H7 (cell line): ENCODE measurements around the gene TICAM1. TPM values are rescaled to one million over a fixed set of nuclear protein-coding genes. Genes with fewer than 3 reads are reported as not detected.
A peak's percentile ranks its signal among the peaks of the same experiment; 100 is the strongest.
"Not testable (repeated sequence)": the region's sequence is repeated elsewhere in the genome, so short reads cannot be mapped to it uniquely, and the experiment has no call there.

Experiments
- DNase-seq: peaks from one replicate; pipeline ENCODE4 v3.0.0; 2012
- H3K27me3 ChIP-seq: 2 replicates; pipeline ENCODE4 v1.6.0; 2011; ENCODE audit warnings: mild to moderate bottlenecking, low read length; ENCODE audit not compliant: control insufficient read depth, insufficient read depth
- H3K36me3 ChIP-seq: replicated peaks from 2 replicates; pipeline ENCODE4 v1.5.1; 2011; ENCODE audit warnings: low read length; ENCODE audit not compliant: control insufficient read depth, insufficient read depth
- H3K4me3 ChIP-seq: 2 replicates; pipeline ENCODE4 v1.5.1; 2011; ENCODE audit warnings: low read depth, mild to moderate bottlenecking, control low read depth, low read length, moderate library complexity; ENCODE audit not compliant: insufficient read depth
- total RNA-seq: library from RNA; depleted of rRNA; stranded (reverse); fragments of >200 nt; shearing (Covaris generic); gene quantifications from 2 replicates; pipeline ENCODE4 v1.2.3, GENCODE V29; 2014

The TICAM1 gene
- total RNA-seq, 1 experiment from 2014 or later: 0.17 TPM

- Histone ChIP-seq H3K27me3 (no peaks in the 10 kb centered on the region), H3K4me3 (no peak overlapping the region), H3K36me3 (no peaks in the 10 kb centered on the region)
- no peak for DNase-seq
Measured at GRCh38 chr19:4823577-4823976, 7.9 kb downstream of the TICAM1 start.

- H3K4me3 ChIP-seq, DNase-seq, H3K27me3 ChIP-seq, H3K36me3 ChIP-seq: not testable (repeated sequence)
Measured at GRCh38 chr19:4822354-4822753, 9.2 kb downstream of the TICAM1 start.

- H3K36me3 ChIP-seq: no peaks in the 10 kb centered on the region
- peaks cover 2% of the 10 kb centered on the region; the same call in 1 of the 2 replicates for H3K27me3 ChIP-seq
- DNase-seq: no peak
- no peak overlapping the region for H3K4me3 ChIP-seq
Measured at GRCh38 chr19:4821265-4821664, 10.2 kb downstream of the TICAM1 start.

- H3K4me3 ChIP-seq: no peak overlapping the region
- no peaks in the 10 kb centered on the region for H3K36me3 ChIP-seq
- peaks cover 2% of the 10 kb centered on the region; the same call in 1 of the 2 replicates for H3K27me3 ChIP-seq
- peak; percentile 56 for DNase-seq
Measured at GRCh38 chr19:4817467-4818277, 13.8 kb downstream of the TICAM1 start.

GRCh38 chr19:4816950-4817278, 14.6 kb downstream of the TICAM1 start:
- Histone ChIP-seq H3K27me3 (peaks cover 2% of the 10 kb centered on the region; the same call in 1 of the 2 replicates), H3K4me3 (no peak overlapping the region), H3K36me3 (no peaks in the 10 kb centered on the region)
- DNase-seq: peak; percentile 51

GRCh38 chr19:4816202-4816949, 15.1 kb downstream of the TICAM1 start:
- DNase-seq: peak; percentile 52
- Histone ChIP-seq H3K27me3 (peaks cover 2% of the 10 kb centered on the region; the same call in 1 of the 2 replicates), H3K36me3 (no peaks in the 10 kb centered on the region), H3K4me3 (no peak overlapping the region)

- Histone ChIP-seq H3K27me3 (peaks cover 2% of the 10 kb centered on the region; the same call in 1 of the 2 replicates), H3K4me3 (no peak overlapping the region), H3K36me3 (no peaks in the 10 kb centered on the region)
- peak; percentile 98 for DNase-seq
Measured at GRCh38 chr19:4815426-4816201, 15.9 kb downstream of the TICAM1 start.

- no peak for DNase-seq
- Histone ChIP-seq H3K4me3 (no peak overlapping the region), H3K36me3 (no peaks in the 10 kb centered on the region), H3K27me3 (peaks cover 2% of the 10 kb centered on the region; the same call in 1 of the 2 replicates)
Measured at GRCh38 chr19:4814625-4815425, 16.7 kb downstream of the TICAM1 start.

GRCh38 chr19:4811328-4812131, 20.0 kb downstream of the TICAM1 start:
- peak; percentile 93 for DNase-seq

GRCh38 chr19:4807188-4807587, 24.3 kb downstream of the TICAM1 start:
- no peaks in the 10 kb centered on the region for H3K36me3 ChIP-seq
- no peak for DNase-seq
- no peaks in the 10 kb centered on the region for H3K27me3 ChIP-seq
- H3K4me3 ChIP-seq: no peak overlapping the region

More at GRCh38 chr19:4811328-4812131, 20.0 kb downstream of the TICAM1 start:
- no peak overlapping the region for H3K4me3 ChIP-seq
- H3K27me3 ChIP-seq: no peaks in the 10 kb centered on the region; the same call in 1 of the 2 replicates
- H3K36me3 ChIP-seq: no peaks in the 10 kb centered on the region

GRCh38 chr19:4806384-4806783, 25.1 kb downstream of the TICAM1 start:
- H3K4me3 ChIP-seq: no peak overlapping the region
- H3K27me3 ChIP-seq: no peaks in the 10 kb centered on the region
- no peak for DNase-seq
- no peaks in the 10 kb centered on the region for H3K36me3 ChIP-seq

GRCh38 chr19:4805140-4805539, 26.4 kb downstream of the TICAM1 start:
- not testable (repeated sequence) for H3K27me3 ChIP-seq, H3K4me3 ChIP-seq, DNase-seq, H3K36me3 ChIP-seq
